Measurements from ENCODE around the gene OR5K2. TPM values are rescaled to one million over a fixed set of nuclear protein-coding genes. Genes with fewer than 3 reads are reported as not detected.

The OR5K2 gene
- total RNA-seq, 3 donors from 2014 or later = not detected

DNA sequence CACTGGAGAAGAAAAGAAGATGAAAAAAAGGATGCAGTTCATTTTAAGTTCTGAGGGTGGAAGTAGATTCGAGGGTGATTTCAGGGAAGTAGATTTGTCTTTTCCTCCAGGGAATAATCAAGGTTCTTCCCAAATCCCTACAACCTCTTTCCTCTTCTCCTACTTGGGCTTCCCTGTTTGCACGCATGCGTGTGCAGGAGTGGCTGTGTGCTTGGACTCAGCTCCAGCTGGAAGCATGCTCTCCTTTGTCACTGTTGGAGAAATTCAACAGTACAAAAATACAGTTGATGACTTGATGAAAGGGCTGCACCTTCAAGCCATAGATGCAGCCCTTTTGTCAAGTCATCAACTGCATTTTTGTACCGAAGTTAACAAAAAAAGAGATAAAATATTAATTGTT lies 3.8 kb downstream of the OR5K2 start:
- H3K9me3 ChIP-seq = no peaks in the 10 kb centered on the region
- TF ChIP-seq, protein P1, sequence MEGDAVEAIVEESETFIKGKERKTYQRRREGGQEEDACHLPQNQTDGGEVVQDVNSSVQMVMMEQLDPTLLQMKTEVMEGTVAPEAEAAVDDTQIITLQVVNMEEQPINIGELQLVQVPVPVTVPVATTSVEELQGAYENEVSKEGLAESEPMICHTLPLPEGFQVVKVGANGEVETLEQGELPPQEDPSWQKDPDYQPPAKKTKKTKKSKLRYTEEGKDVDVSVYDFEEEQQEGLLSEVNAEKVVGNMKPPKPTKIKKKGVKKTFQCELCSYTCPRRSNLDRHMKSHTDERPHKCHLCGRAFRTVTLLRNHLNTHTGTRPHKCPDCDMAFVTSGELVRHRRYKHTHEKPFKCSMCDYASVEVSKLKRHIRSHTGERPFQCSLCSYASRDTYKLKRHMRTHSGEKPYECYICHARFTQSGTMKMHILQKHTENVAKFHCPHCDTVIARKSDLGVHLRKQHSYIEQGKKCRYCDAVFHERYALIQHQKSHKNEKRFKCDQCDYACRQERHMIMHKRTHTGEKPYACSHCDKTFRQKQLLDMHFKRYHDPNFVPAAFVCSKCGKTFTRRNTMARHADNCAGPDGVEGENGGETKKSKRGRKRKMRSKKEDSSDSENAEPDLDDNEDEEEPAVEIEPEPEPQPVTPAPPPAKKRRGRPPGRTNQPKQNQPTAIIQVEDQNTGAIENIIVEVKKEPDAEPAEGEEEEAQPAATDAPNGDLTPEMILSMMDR (IDR thresholded peaks at IDR 0.05) = no peak
- no peaks in the 10 kb centered on the region for H3K36me3 ChIP-seq (ENCODE audit: low read depth)
- intact Hi-C loops (cut with DNase I, micrococcal nuclease) = no loop called here
- no peaks in the 10 kb centered on the region for H3K4me1 ChIP-seq (ENCODE audit: low read depth)
- no peak overlapping the region for H3K4me3 ChIP-seq
- ATAC-seq = no peak
- no peak for DNase-seq

DNA sequence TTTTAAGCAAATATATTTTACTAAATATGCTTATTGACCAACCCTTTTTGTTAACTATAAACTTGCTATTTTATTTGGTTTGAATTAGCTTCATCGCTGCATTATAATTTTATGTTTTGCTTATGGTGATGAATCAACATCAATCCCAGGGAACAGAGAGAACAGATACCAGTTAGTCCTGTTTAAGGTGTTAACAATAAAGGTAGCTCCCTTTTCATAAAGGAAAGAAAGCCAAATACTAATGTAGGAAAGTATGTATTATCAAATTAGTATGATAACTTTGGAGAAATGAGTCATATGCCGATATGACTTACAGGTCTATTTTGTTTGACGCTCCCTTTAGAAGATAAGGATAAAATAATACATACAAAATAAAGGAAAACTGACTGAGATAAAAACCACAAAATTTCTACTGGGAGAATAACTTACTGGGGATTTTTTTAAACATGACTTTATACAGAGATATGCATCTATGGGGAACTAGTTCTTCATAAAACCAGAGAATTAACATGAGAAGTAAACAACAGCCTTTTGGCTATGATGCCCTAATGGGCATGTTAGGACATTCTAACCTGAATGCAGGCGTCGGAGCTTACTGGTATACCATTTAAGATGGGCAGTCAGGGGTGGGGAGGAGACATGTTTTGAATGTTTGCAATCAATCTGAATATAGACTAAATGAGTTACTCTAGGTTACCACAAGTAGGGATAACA lies 4.5 kb downstream of the OR5K2 start:
- Histone ChIP-seq H3K9me3 (no peaks in the 10 kb centered on the region), H3K4me3 (no peak overlapping the region), H3K36me3 (ENCODE audit: low read depth) (no peaks in the 10 kb centered on the region), H3K4me1 (ENCODE audit: low read depth) (no peaks in the 10 kb centered on the region)
- no peak for ATAC-seq
- intact Hi-C loops (cut with DNase I, micrococcal nuclease) = no loop called here
- TF ChIP-seq, protein P1 (IDR thresholded peaks at IDR 0.05) = no peak
- no peak for DNase-seq

DNA sequence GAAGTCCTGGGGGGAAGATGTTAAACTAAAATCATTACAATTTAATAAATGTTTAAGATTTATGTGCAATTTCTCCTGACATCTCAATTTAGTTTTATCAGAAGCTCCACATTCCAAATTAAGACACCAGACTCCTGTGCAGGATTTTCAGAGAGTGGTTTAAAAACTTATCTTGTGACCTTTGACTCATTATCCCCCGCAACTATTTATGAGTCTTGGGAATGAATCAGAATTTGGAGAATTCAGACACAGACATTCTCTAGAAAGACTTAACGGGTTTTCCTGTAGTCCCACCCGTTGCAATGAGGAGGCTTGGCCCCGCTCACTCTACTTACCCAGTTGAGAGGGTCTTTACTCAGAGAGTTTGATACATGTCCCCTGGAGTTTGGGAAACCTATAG lies 7.1 kb downstream of the OR5K2 start:
- Histone ChIP-seq H3K36me3 (ENCODE audit: low read depth) (no peaks in the 10 kb centered on the region), H3K9me3 (no peaks in the 10 kb centered on the region), H3K4me1 (ENCODE audit: low read depth) (no peaks in the 10 kb centered on the region), H3K4me3 (no peak overlapping the region)
- TF ChIP-seq, protein P1 (IDR thresholded peaks at IDR 0.05) = no peak
- intact Hi-C loops (cut with DNase I, micrococcal nuclease) = no loop called here
- ATAC-seq (no peak), DNase-seq (no peak)

DNA sequence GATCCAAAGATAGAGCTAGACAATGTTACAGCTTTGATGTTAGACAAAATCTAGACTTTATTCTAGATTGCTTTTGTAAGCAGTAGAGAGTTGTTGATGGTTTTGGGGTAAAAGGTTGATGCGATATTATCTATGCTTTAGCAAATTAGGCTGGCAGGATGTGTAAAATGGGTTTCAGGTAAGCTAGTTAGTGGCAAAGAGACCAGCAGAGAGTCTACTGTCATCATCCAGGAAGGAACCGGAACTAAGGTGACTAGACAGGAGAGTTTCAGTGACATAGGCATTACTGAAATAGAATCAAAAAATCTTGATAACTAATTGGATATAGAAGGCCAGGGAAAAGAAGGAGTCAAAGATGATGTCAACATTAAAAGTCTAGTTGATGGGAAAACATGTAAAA lies 11.1 kb downstream of the OR5K2 start:
- DNase-seq (no peak), ATAC-seq (no peak)
- intact Hi-C loops (cut with DNase I, micrococcal nuclease) = no loop called here
- Histone ChIP-seq H3K4me3 (no peak overlapping the region), H3K9me3 (no peaks in the 10 kb centered on the region), H3K4me1 (ENCODE audit: low read depth) (no peaks in the 10 kb centered on the region), H3K36me3 (ENCODE audit: low read depth) (no peaks in the 10 kb centered on the region)
- TF ChIP-seq, protein P1 (IDR thresholded peaks at IDR 0.05) = no peak

DNA sequence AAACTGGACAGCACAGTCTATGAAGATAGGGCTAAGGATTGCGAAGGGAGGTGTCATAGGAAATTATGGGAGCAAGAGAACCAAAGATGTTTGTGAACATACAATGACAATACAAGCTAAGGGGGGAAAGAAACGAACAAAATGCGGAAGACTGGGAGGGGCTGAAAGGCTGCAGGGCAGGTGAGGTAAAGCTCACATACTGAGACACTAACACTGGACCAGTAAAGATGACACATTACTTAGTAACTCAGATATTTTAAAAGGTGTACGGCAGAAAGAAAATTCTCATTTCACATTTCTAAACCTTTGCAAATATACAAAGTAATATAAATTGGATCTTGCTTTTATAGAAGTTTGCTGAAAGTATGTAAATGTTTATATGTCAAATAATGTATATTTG lies 15.1 kb downstream of the OR5K2 start:
- no peaks in the 10 kb centered on the region for H3K4me1 ChIP-seq (ENCODE audit: low read depth)
- H3K36me3 ChIP-seq (ENCODE audit: low read depth) = no peaks in the 10 kb centered on the region
- H3K9me3 ChIP-seq = no peaks in the 10 kb centered on the region
- intact Hi-C loops (cut with DNase I, micrococcal nuclease) = no loop called here
- DNase-seq = no peak
- TF ChIP-seq, protein P1 (IDR thresholded peaks at IDR 0.05) = no peak
- ATAC-seq = no peak
- H3K4me3 ChIP-seq = no peak overlapping the region

DNA sequence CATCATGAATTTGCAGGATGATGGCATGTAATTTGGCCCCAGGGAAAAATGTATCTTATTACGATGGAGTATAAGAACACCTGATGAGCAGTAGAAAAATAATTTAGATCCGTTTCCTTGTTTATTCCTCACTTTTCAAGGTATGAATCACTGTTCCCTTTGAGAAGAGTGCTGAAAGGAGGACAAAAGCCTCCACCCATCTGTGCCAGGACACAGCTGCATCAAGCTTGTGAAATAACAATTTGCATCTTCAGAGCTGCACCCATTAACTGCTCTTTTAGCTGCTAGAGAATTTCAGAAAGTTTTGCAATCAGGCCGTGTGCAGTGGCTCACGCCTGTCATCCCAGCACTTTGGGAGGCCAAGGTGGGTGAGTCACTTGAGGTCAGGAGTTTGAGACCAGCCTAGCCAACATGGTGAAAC lies 15.6 kb downstream of the OR5K2 start:
- intact Hi-C loops (cut with DNase I, micrococcal nuclease) = no loop called here
- ATAC-seq (no peak), DNase-seq (no peak)
- Histone ChIP-seq H3K4me3 (no peak overlapping the region), H3K9me3 (no peaks in the 10 kb centered on the region), H3K4me1 (ENCODE audit: low read depth) (no peaks in the 10 kb centered on the region), H3K36me3 (ENCODE audit: low read depth) (no peaks in the 10 kb centered on the region)
- TF ChIP-seq, protein P1 (IDR thresholded peaks at IDR 0.05) = no peak
